ENCODE data around the gene LUZP2.
"Not testable (repeated sequence)": the region's sequence is repeated elsewhere in the genome, so short reads cannot be mapped to it uniquely, and the experiment has no call there.

The LUZP2 gene

GRCh38 chr11:24890426-24890825 is 393.6 kb downstream of the LUZP2 start:
- DNase-seq (ENCODE audit: insufficient read length, low spot score), result no peak
- FAIRE-seq, result no peak

DNA sequence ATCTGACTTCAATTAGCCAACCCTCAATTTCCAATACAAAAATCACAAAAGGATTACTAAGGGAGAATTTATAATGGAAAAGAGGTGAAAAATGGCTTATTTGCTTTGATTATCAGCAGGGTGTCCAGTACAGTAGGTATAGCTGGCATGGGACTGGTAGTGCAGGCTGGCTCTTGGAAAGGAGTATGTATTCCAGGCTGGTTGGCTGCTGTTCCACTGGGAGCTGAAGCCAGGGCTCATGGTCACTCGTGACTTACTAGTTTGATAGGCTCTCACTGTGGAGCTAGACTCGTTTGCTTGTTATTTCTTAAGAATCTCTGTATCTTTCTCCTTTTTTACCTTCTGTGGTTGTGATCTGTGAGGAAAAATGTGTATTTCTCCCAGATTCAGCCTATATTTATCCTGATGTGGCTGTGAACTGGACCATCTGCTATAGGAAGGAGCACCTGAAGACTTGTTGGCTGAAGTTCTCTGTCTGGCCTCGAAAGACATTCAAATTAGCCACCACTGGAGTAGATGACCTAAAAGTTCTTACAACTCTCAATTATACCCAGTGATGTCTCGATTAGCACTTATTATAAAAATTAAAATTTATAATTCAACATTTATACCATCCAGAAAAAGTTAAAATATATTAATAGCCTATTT is 395.1 kb downstream of the LUZP2 start:
- DNase-seq (ENCODE audit: insufficient read length, low spot score), result not testable (repeated sequence)
- peak; percentile 47 for FAIRE-seq

DNA sequence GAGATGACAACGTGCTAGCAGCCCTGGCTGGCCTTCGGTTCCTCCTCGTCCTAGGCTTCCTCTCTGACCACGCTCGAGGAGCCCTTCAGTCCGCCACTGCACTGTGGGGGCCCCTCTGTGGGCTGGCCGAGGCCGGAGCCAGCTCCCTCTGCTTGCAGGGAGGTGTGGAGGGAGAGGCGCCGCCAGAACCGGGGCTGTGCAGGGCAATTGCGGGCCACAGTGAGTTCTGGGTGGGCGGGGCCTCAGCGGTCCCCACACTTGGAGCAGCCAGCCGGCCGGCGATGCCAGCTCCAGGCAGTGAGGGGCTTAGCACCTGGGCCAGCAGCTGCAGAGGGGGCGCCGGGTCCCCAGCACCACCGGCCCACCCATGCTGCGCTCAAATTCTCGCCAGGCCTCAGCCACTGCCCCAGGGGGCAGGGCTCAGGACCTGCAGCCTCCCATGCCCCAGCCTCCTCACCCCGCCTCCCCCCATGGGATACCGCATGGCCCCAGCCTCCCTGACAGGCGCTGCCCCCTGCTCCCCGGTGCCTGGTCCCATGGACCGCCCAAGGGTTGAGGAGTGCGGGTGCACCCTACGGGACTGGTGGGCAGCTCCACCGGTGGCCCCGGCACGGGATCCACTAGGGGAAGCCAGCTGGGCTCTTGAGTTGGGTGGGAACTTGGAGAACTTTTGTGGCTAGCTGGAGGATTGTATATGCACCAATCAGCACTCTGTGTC is 399.4 kb downstream of the LUZP2 start:
- no peak for DNase-seq (ENCODE audit: insufficient read length, low spot score)
- FAIRE-seq, result no peak

DNA sequence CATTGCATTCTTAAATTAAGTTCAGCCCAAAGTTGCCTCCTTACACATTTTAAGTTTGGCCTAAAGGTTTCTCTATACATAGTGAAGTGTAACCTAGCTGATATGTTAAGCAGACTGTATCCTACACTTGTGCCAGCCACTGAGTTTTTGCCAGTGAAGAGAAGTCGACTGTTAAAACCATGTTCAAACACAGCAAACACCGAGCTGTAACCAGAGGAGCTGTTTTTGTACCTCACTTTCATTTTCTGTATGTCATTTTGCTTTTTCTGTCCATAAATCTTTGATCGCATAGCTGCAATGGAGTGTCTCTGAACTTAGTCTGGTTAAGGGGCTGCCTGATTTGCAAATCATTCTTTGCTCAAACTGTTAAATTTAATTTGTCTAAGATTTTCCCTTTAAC is 403.7 kb downstream of the LUZP2 start:
- FAIRE-seq (no peak), DNase-seq (ENCODE audit: insufficient read length, low spot score) (no peak)

DNA sequence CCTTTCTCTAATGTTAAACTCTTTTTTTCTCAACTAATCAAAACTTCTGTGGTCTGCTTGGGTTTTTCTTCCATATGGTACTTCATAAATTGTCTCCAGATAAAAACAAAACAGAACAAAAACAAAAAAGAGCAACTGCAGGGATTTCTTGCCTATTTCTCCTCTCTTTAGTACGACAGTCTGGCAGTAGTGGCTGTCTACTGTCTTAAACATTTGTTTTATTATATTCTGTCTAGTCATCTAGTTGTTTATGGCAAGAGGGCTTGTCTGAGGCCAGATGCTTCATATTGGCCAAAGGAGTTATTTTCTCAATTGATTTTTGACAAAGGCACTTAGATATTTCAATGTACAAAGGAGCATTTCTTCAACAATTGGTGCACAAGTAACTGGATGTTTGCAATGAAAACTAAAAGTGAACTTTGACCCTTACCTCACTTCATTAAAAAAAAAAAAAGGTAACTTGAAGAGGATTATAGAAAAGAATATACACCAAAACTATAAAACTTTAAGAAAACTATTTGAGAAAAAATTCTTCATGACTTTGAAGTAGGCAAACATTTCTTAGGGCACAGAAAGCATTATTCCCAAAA is 404.2 kb downstream of the LUZP2 start:
- FAIRE-seq (no peak), DNase-seq (ENCODE audit: insufficient read length, low spot score) (no peak)

GRCh38 chr11:24903555-24903954 is 406.7 kb downstream of the LUZP2 start:
- DNase-seq (ENCODE audit: insufficient read length, low spot score) (no peak), FAIRE-seq (no peak)

DNA sequence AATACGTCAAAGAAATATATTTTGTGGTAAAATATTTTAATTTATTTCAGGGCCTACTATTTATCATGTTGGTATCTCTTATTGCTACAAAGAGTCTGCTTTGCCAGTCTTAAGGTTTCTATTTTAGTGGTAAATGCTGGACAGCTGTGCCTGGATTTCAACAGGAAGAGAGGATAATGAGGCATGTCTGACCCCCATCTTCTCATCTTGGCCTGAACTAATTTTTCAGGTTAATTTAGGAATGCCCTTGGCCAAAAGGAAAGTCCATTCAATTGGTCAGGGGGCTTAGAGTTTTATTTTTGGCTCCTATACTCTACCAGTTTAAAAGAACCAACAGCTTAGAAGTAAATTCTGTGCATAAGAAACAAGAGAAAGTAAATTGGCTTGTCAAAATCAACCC is 428.2 kb downstream of the LUZP2 start:
- FAIRE-seq, result no peak
- DNase-seq (ENCODE audit: insufficient read length, low spot score), result no peak

DNA sequence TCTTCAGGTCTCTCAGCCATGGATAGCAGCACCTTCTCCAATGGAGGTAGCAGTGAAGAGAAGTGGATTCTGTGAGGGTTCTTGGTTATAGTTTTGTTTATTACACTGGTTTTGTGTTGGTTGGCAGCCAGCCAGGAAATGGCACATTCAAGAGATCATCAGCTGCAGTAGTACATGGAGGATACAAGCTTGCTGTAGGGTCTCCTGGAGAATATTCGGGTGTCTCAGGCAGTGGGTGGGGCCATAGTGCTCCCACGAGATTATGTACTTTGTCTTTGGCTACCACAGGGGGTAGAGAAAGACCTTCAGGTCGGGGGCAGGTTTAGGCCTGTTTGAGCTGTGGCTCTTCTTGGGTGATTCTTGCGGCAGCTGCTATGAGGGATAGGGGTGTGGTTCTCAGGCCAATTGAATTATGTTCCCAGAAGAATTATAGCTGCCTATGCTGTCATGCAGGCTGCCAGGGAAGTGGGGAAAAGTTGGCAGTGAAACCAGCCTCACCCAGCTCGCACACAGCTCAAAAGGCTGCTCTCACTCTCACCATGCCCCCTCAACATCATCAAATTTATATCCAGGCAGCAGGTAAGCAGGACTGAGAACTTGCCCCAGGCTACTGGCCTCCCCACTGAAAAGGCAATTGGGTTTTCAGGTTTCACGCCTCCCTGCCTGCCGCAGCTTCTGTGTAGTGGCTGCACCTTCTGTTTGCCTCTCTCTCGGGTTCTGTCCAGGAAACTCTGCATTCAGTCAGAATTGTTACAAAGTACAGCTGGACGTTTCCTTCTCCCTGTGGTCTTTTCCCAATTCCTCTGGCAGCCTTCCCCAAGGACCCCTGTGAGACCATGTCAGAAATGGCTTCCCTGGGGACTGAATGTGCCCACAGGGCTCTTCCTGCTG is 435.5 kb downstream of the LUZP2 start:
- DNase-seq (ENCODE audit: insufficient read length, low spot score) (no peak), FAIRE-seq (no peak)

DNA sequence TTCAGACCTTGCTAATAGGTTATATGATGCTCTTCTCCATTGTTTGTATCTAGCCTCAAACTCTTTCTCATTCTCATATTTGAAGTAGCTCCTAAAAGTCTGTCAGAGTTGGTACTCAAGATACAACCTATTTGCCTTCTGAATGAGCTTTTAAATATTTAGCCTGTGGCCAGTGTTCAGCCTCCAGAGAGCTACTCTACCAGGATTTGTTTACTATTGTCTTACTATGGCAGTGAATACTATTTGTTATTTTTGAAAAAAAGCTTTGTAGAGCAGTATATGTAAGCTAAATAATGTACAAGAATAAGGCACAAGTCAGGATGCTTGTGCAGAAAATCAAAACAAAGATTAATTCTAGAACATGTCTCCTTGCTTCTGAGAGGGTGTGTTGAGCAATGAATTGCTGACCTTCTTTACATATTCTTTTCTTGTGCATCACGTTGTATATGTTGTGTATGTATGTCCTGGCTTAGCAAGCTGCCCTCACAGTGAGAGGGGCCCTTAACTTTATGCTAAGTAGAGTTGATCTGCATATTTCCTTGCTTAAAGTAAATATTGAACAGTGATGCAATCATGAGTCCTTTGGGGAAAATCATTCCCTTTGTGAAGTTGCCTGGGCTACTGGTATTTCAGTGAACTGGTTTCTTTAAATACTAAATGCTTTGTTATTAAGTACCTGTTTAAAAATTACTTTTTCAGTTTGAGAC is 438.0 kb downstream of the LUZP2 start:
- DNase-seq (ENCODE audit: insufficient read length, low spot score), result no peak
- no peak for FAIRE-seq

DNA sequence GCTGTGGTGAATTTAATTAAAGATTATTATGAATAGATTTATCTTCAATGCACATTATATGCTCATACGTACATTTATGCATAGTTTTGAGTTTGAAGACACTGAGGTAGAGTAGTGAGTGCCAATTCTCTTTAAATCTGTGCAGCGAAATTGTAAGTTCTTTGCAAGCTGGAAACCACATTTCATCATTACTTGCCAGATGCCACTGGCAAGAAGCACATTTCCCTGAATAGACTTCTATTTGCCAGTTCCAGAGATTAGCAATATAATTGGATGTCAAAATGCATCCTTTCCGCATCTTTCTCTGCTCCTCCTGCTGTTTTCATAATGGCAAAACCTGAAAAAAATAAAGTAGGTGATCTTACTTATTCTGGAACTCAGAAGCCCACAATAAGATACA is 448.0 kb downstream of the LUZP2 start:
- DNase-seq (ENCODE audit: insufficient read length, low spot score), result no peak
- no peak for FAIRE-seq

GRCh38 chr11:24949406-24949805 is 452.6 kb downstream of the LUZP2 start:
- FAIRE-seq, result no peak

GRCh38 chr11:24963852-24964251 is 467.0 kb downstream of the LUZP2 start:
- FAIRE-seq (no peak), DNase-seq (ENCODE audit: insufficient read length, low spot score) (no peak)

More at GRCh38 chr11:24949406-24949805, 452.6 kb downstream of the LUZP2 start:
- DNase-seq (ENCODE audit: insufficient read length, low spot score), result no peak

GRCh38 chr11:24965748-24966147 is 468.9 kb downstream of the LUZP2 start:
- FAIRE-seq (no peak), DNase-seq (ENCODE audit: insufficient read length, low spot score) (no peak)

DNA sequence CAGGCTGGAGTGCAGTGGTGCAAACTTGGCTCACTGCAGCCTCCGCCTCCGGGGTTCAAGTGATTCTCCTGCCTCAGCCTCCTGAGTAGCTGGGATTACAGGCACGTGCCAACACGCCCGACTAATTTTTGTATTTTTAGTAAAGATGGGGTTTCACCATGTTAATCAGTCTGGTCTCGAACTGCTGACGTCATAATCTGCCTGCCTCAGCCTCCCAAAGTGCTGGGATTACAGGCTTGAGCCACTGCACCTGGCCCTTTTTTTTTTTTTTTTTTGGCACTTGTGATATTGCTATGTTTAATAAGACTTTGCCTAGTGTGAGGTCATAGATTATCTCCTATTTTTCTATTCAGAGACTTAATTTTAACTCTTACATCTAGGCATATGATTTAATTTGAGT is 497.1 kb downstream of the LUZP2 start:
- FAIRE-seq; DNase-seq (ENCODE audit: insufficient read length, low spot score): not testable (repeated sequence)

DNA sequence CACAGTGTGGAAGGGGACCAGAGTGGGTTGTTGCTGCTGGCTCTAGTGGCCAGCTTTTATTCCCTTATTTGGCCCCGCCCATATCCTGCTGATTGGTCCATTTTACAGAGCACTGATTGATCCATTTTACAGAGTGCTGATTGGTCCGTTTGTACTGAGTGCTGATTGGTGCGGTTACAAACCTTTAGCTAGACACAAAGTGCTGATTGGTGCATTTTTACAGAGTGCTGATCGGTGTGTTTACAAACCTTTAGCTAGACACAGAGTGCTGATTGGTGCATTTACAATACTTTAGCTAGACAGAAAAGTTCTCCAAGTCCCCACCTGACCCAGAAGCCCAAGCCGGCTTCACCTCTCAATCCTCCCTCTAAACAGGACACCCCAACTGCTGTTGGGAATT is 503.1 kb downstream of the LUZP2 start:
- not testable (repeated sequence) for FAIRE-seq; DNase-seq (ENCODE audit: insufficient read length, low spot score)

- FAIRE-seq (no peak), DNase-seq (ENCODE audit: insufficient read length, low spot score) (no peak)
Measured at GRCh38 chr11:25037431-25037830, 540.6 kb downstream of the LUZP2 start.

- no peak for FAIRE-seq
- no peak for DNase-seq (ENCODE audit: insufficient read length, low spot score)
Measured at GRCh38 chr11:25038131-25038530, 541.3 kb downstream of the LUZP2 start.

DNA sequence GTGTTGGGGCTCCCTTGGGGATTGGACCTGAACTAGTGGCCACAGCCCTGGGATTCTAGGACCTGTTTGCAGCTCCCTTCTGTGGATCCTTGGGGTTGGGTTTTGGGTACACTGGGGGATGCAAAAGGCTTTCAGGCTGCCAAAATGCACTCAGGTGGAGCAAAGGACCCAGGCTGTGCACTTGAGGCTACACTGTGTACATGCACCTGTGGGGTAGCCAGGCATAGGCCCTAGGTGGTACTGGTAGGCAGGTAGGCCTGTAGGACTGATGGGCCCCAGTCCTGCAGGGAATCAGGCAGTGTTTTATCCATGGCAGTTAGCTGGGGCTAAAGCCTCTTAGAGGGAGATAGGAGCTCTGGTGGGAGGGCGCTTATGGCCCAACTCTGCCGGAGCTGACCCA is 542.3 kb downstream of the LUZP2 start:
- no peak for DNase-seq (ENCODE audit: insufficient read length, low spot score)
- no peak for FAIRE-seq

- FAIRE-seq (no peak), DNase-seq (ENCODE audit: insufficient read length, low spot score) (no peak)
Measured at GRCh38 chr11:25048632-25049031, 551.8 kb downstream of the LUZP2 start.

GRCh38 chr11:25052844-25053243 is 556.0 kb downstream of the LUZP2 start:
- DNase-seq (ENCODE audit: insufficient read length, low spot score), result no peak
- no peak for FAIRE-seq
